Activated naive CD8-positive, alpha-beta T cell treated with anti-CD3 and anti-CD28 coated beads for 36 hours (primary cell): ENCODE data around the gene HCFC1R1. TPM values are rescaled to one million over a fixed set of nuclear protein-coding genes. Genes with fewer than 3 reads are reported as not detected.

ENCODE experiments used
- DNase-seq: peaks from one replicate; pipeline ENCODE4 v3.0.0; 2021
- H3K27ac Mint-ChIP-seq: one replicate; pipeline ENCODE4 v1.8.0; 2022; ENCODE audit warnings: mild to moderate bottlenecking, moderate library complexity, mixed read lengths
- H3K27me3 Mint-ChIP-seq: one replicate; pipeline ENCODE4 v1.8.0; 2022; ENCODE audit warnings: mild to moderate bottlenecking, mixed read lengths
- H3K36me3 Mint-ChIP-seq: one replicate; pipeline ENCODE4 v1.8.0; 2021; ENCODE audit warnings: mild to moderate bottlenecking, mixed read lengths
- H3K4me1 Mint-ChIP-seq: one replicate; pipeline ENCODE4 v1.8.0; 2021; ENCODE audit warnings: mixed read lengths
- H3K4me3 Mint-ChIP-seq: one replicate; pipeline ENCODE4 v1.8.0; 2022; ENCODE audit warnings: mild to moderate bottlenecking, moderate library complexity, mixed read lengths
- H3K9me3 Mint-ChIP-seq: one replicate; pipeline ENCODE4 v1.8.0; 2022; ENCODE audit warnings: mixed read lengths
- total RNA-seq, 2 experiments: library from RNA; stranded (reverse); gene quantifications; one replicate each; pipeline ENCODE4 v1.2.3, GENCODE V29; 2021

HCFC1R1 gene
- total RNA-seq, 2 experiments from 2014 or later = 23.4 to 23.7 TPM

- no peaks in the 10 kb centered on the region for H3K9me3 Mint-ChIP-seq
- no peak for DNase-seq
- H3K4me3 Mint-ChIP-seq = no peak overlapping the region
- H3K4me1 Mint-ChIP-seq = peaks cover 31% of the 10 kb centered on the region
- peaks cover 15% of the 10 kb centered on the region for H3K36me3 Mint-ChIP-seq
- H3K27ac Mint-ChIP-seq = no peak overlapping the region
- peaks cover 22% of the 10 kb centered on the region for H3K27me3 Mint-ChIP-seq
Measured at GRCh38 chr16:3050487-3050886, 26.7 kb upstream of the HCFC1R1 start.

DNA sequence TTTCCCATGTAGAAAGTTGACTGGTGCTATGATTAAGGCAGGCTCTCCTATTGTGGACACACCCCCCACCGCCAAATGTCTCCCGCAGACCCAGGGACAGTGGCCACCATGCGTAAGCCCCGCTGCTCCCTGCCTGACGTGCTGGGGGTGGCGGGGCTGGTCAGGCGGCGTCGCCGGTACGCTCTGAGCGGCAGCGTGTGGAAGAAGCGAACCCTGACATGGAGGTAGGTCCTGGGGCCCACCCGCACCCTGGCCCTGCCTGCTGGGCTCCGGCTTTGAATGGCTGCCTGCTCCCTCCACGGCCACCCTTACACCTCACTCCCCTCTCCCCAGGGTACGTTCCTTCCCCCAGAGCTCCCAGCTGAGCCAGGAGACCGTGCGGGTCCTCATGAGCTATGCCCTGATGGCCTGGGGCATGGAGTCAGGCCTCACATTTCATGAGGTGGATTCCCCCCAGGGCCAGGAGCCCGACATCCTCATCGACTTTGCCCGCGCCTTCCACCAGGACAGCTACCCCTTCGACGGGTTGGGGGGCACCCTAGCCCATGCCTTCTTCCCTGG, 26.3 kb upstream of the HCFC1R1 start:
- H3K4me1 Mint-ChIP-seq = peaks cover 30% of the 10 kb centered on the region
- no peak for DNase-seq
- H3K9me3 Mint-ChIP-seq = no peaks in the 10 kb centered on the region
- H3K4me3 Mint-ChIP-seq = no peak overlapping the region
- peaks cover 27% of the 10 kb centered on the region for H3K27me3 Mint-ChIP-seq
- H3K36me3 Mint-ChIP-seq = peaks cover 12% of the 10 kb centered on the region
- H3K27ac Mint-ChIP-seq = no peak overlapping the region

DNA sequence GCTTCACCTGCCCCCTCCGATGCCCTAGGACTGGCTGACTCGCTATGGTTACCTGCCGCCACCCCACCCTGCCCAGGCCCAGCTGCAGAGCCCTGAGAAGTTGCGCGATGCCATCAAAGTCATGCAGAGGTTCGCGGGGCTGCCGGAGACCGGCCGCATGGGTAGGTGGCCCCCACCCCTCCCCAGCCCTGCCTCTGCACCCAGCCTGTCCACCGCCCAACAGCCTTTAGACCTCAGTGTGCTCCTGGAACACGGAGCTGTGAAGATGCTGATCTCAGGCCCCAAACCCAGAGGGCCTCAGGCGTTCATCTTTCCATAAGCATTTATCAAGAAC, 23.6 kb upstream of the HCFC1R1 start:
- peaks cover 53% of the 10 kb centered on the region for H3K27me3 Mint-ChIP-seq
- no peaks in the 10 kb centered on the region for H3K9me3 Mint-ChIP-seq
- no peak overlapping the region for H3K4me3 Mint-ChIP-seq
- H3K27ac Mint-ChIP-seq = no peak overlapping the region
- no peaks in the 10 kb centered on the region for H3K36me3 Mint-ChIP-seq
- peaks cover 19% of the 10 kb centered on the region for H3K4me1 Mint-ChIP-seq
- DNase-seq = no peak

GRCh38 chr16:3046641-3047386, 23.1 kb upstream of the HCFC1R1 start:
- Mint-ChIP-seq H3K27ac (no peak overlapping the region), H3K4me3 (peak overlapping the region; percentile 43), H3K9me3 (no peaks in the 10 kb centered on the region), H3K36me3 (no peaks in the 10 kb centered on the region), H3K27me3 (peaks cover 56% of the 10 kb centered on the region), H3K4me1 (peaks cover 19% of the 10 kb centered on the region)
- no peak for DNase-seq

DNA sequence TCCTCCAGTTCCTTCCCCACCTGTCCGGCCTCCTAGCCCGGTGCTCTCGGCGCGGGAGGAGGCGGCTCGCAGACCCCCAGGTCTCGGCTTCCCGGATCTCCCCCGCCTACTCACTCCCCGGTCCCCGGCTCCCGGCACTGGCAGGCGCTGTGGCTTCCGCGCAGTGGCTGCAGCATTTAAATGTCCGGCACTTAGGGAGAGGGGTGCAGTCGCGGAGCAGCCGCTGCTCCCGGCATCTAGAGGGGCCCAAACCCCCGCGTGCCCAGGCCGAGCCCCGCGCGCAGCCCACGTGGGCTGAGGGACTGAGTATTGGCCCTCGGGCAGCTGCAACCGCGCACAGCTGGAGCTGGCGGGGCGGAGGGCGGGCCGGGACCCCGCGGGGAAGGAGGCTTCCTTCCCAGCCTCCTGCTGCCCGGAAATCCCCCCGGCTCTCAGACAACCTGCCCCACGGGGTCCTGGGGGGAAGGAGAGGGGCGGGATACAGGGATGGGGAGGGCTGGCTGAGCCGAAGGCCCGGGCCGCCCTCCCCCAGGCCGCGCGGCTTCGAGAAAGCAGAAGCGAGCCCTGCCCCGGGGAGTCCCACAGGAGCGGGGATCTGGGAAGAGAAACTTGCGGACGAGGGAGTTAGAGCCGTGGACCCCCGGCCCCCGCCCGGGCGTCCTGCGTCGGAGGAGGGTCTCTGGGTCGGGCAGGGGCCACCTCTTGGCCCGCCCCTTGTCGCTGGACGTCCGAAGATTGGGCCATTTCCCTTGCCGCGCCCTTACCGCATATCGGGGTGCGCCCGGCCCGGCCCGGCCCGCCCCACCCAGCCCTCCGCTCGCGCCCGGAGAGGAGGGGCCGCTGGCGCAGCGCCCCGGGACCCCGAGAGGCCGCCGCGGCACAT, 22.3 kb upstream of the HCFC1R1 start, which contains the start of gene MMP25:
TSS of gene MMP25 (plus strand) at position 804 of the 883 bp plus-strand sequence. CDS start 357 bp downstream, outside the sequence.
- H3K4me3 Mint-ChIP-seq = peak within 1 kb of the TSS; percentile 73
- no peak within 1 kb of the TSS for H3K27ac Mint-ChIP-seq
- peaks cover 63% of the 10 kb centered on the region for H3K27me3 Mint-ChIP-seq
- peaks cover 13% of the 10 kb centered on the region for H3K4me1 Mint-ChIP-seq
- H3K9me3 Mint-ChIP-seq = no peaks in the 10 kb centered on the region
- H3K36me3 Mint-ChIP-seq = no peaks in the 10 kb centered on the region
- no peak for DNase-seq

DNA sequence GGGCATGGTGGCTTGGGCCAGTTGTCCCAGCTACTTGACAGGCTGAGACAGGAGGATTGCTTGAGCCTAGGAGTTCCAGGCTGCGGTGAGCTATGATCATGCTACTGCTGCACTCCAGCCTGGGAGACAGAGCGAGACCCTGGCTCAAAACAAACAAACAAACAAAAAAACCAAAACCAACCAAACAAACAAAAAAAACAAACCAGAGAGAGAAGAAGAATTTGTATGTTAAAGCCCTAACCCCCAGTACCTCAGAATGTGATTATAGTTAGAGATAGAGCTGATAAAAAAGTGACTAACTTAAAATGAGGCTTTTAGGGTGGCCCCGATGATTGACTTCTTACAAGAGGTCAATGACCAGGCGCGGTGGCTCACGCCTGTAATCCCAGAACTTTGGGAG, 21.0 kb upstream of the HCFC1R1 start:
- DNase-seq = no peak
- Mint-ChIP-seq H3K4me3 (peak overlapping the region; percentile 73), H3K36me3 (no peaks in the 10 kb centered on the region), H3K27ac (no peak overlapping the region), H3K4me1 (peaks cover 9% of the 10 kb centered on the region), H3K9me3 (no peaks in the 10 kb centered on the region), H3K27me3 (peaks cover 76% of the 10 kb centered on the region)

GRCh38 chr16:3042376-3042775, 18.6 kb upstream of the HCFC1R1 start:
- peaks cover 86% of the 10 kb centered on the region for H3K27me3 Mint-ChIP-seq
- H3K9me3 Mint-ChIP-seq = no peaks in the 10 kb centered on the region
- no peak for DNase-seq
- H3K4me1 Mint-ChIP-seq = peaks cover 7% of the 10 kb centered on the region
- no peak overlapping the region for H3K4me3 Mint-ChIP-seq
- H3K27ac Mint-ChIP-seq = no peak overlapping the region
- no peaks in the 10 kb centered on the region for H3K36me3 Mint-ChIP-seq

- H3K9me3 Mint-ChIP-seq = no peaks in the 10 kb centered on the region
- H3K27ac Mint-ChIP-seq = no peak overlapping the region
- H3K4me1 Mint-ChIP-seq = peaks cover 5% of the 10 kb centered on the region
Measured at GRCh38 chr16:3038896-3039295, 15.2 kb upstream of the HCFC1R1 start.

DNA sequence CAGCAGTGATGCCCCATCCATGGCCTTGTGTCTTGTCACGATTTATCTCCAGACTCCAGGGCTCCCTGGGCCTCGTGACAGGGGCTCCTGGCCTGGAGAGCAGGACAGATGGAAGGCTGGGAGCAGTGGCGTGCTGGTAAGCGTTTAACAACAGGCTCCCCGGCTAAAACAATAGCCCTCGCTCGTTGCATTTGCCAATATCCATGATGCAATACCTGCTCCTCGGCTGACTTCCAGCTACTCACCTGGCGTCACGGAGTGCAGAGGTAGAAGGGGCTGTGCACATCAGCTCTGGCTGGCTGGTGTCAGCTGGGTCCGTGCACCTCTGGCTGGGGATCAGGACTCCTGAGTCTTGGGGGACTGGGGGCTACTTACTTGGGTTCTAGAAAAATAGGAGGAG, 14.5 kb upstream of the HCFC1R1 start:
- peaks cover 5% of the 10 kb centered on the region for H3K4me1 Mint-ChIP-seq
- no peaks in the 10 kb centered on the region for H3K9me3 Mint-ChIP-seq
- no peak overlapping the region for H3K4me3 Mint-ChIP-seq
- H3K36me3 Mint-ChIP-seq = no peaks in the 10 kb centered on the region
- peaks cover 88% of the 10 kb centered on the region for H3K27me3 Mint-ChIP-seq
- H3K27ac Mint-ChIP-seq = no peak overlapping the region
- no peak for DNase-seq

More at GRCh38 chr16:3038896-3039295, 15.2 kb upstream of the HCFC1R1 start:
- no peak overlapping the region for H3K4me3 Mint-ChIP-seq
- H3K36me3 Mint-ChIP-seq = no peaks in the 10 kb centered on the region
- H3K27me3 Mint-ChIP-seq = peaks cover 88% of the 10 kb centered on the region
- no peak for DNase-seq

DNA sequence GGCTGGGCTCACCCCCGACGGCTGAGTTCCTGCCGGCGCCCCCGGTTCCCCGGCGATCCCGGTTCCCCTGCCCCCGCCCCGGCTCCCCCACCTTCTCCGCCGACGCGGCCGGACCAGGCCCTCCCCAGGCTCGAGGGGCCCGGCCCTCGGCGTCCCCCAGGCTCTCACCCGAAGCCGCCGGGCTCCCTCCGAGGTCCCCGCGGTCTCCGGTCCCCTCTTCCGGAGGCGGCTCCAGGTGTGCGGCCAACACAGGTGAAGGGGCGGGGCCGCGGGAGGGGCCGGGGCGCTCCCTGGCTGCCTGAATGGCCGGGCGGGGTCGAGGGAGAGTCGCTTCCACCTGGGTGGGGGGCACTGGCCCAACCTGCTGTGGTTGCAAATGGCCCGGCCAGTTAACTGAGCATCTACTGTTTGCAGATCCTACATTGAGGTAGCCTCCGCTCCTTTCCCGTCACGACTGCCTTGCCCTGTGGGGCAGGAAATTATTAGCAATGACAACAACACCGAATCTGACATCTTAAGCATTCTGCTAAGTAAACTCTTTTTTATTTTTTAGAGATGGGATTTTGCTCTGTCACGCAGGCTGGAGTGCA, 13.1 kb upstream of the HCFC1R1 start, which contains the start of gene BICDL2:
TSS of gene BICDL2 (minus strand) at position 219 of the 590 bp plus-strand sequence. CDS start 1,448 bp downstream, outside the sequence.
- Mint-ChIP-seq H3K27me3 (peaks cover 89% of the 10 kb centered on the region), H3K27ac (no peak within 1 kb of the TSS), H3K4me3 (no peak within 1 kb of the TSS)

DNA sequence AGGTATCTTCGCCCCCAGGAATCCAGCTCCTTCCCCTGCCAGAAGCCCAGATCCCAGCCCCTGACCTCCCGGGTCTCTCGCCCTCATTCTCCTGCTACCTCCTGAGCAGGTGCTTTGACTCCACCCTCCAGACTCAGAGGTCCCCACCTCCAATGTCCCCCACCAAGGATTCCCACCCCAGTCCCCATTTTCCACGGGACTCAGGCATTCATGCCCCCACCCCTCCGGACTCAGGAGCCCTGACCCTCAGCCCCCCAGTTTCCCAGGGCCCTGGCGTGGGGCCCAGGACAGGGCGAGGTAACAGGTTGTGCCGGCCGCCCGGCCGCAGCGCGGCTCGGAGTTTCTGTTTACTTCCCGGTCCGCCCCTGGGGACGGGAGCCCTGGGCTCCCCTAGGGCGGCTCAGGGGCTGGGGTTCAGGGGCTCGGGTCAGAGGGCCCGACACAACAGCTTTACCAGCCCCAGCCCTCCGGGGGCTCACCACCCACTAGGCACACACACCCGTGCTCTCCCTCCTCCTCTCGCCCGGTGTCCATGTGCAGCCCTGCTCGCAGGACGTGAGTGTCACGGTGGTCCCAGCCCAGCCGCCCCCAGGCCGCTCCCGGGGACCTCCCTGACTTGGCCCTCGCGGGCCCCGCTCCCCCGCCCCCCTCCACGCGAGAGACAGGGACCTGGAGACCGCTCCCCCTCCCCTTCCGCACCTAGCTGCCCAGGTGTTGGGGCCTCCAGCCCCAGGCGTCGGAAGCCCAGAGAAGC, 12.4 kb upstream of the HCFC1R1 start:
- H3K9me3 Mint-ChIP-seq = no peaks in the 10 kb centered on the region
- no peak overlapping the region for H3K4me3 Mint-ChIP-seq
- peaks cover 10% of the 10 kb centered on the region for H3K4me1 Mint-ChIP-seq
- peaks cover 88% of the 10 kb centered on the region for H3K27me3 Mint-ChIP-seq
- DNase-seq = no peak
- H3K36me3 Mint-ChIP-seq = no peaks in the 10 kb centered on the region
- no peak overlapping the region for H3K27ac Mint-ChIP-seq

More for the DNA sequence above, 13.1 kb upstream of the HCFC1R1 start, which contains the start of gene BICDL2:
- H3K9me3 Mint-ChIP-seq = no peaks in the 10 kb centered on the region
- H3K4me1 Mint-ChIP-seq = peaks cover 10% of the 10 kb centered on the region
- no peaks in the 10 kb centered on the region for H3K36me3 Mint-ChIP-seq
- DNase-seq = no peak

DNA sequence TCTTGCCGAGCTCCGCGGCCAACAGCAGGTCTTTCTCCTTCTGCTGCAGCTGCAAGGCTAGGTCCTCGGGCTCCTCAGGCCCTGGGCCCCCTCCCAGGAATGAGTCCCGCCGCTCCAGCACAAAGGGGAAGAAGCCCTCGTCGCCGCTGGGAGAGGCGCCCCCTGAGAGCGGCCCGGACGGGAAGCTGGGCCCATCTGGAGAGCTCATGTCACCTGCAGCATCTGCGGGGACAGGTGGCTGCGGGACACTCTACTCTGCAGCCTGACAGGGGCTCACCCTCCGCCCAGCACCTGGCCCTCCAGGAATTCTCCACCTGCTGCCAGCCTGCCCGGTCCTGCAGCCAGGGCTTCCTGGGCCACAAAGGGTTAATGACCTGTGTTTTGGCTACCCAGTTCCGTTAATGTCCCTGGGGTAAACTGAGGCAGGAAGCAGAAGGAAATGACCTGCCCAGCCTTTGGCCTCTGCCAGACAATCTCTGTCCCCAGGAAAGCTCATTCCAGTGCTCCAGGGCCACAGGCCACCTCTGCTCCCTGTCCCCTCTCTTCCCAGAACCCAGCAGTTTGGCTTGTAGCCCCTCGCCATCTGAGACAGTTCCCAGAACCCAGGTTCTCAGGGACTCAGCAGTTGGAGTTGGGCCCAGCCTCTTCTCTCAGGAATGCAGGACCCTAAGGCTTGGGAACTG, 11.7 kb upstream of the HCFC1R1 start:
- peaks cover 88% of the 10 kb centered on the region for H3K27me3 Mint-ChIP-seq
- no peak overlapping the region for H3K27ac Mint-ChIP-seq
- peaks cover 10% of the 10 kb centered on the region for H3K4me1 Mint-ChIP-seq
- no peaks in the 10 kb centered on the region for H3K9me3 Mint-ChIP-seq
- H3K36me3 Mint-ChIP-seq = no peaks in the 10 kb centered on the region
- H3K4me3 Mint-ChIP-seq = no peak overlapping the region
- DNase-seq = no peak

DNA sequence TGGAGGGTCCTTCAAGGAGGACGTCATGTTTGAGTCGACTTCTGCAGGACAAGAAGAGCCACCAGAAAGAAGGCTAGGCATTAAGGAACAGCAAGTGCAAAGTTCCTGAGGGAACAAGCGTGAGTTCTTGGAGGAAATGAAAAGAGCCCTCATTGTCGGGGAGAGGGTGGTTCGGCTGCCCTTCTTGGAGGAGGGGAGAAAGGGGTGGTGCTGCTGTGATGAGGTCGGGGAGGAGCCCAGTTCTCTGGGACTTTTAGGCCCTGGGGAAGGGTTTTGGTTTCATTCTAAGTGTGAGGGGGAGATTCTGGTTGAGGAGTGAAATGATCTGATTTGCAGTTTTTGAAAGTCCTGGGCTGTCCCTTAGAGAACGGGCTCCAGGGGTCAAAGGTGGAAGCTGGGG, 8.9 kb upstream of the HCFC1R1 start:
- H3K27me3 Mint-ChIP-seq = peaks cover 82% of the 10 kb centered on the region
- H3K4me1 Mint-ChIP-seq = peaks cover 19% of the 10 kb centered on the region
- H3K36me3 Mint-ChIP-seq = no peaks in the 10 kb centered on the region

More for the DNA sequence above, 8.9 kb upstream of the HCFC1R1 start:
- no peak for DNase-seq
- Mint-ChIP-seq H3K4me3 (no peak overlapping the region), H3K27ac (no peak overlapping the region), H3K9me3 (no peaks in the 10 kb centered on the region)
